ENCODE measurements around the gene LARP1. TPM values are rescaled to one million over a fixed set of nuclear protein-coding genes. Genes with fewer than 3 reads are reported as not detected.

LARP1 gene
- 42.4 and 56.7 TPM in 2 replicates for total RNA-seq

GRCh38 chr5:154755361-154756008 lies at the start of gene LARP1:
TSS of gene LARP1 (plus strand) at chr5:154755377. CDS start at chr5:154755758, 381 bp downstream.

GRCh38 chr5:154850255-154851062 lies 95.3 kb downstream of the LARP1 start, which contains the start of gene FAXDC2:
TSS of gene FAXDC2 (minus strand) at chr5:154850603. CDS start at chr5:154838178, 12,425 bp downstream.

GRCh38 chr5:154858297-154858971 lies 103.3 kb downstream of the LARP1 start, which contains the start of gene CNOT8:
TSS of gene CNOT8 (plus strand) at chr5:154858627. CDS start at chr5:154863279, 4,652 bp downstream.

Other genes with a start within 250 kb of the LARP1 start
- gene FAXDC2, start 95.2 kb downstream of the LARP1 start, total RNA-seq: 8.5 and 19.9 TPM in 2 replicates
- gene CNOT8, start 103.2 kb downstream of the LARP1 start, total RNA-seq: 60.3 and 66.1 TPM in 2 replicates
- gene GEMIN5, start 182.8 kb downstream of the LARP1 start, total RNA-seq: 13.8 and 14.7 TPM in 2 replicates
- gene MRPL22, start 185.7 kb downstream of the LARP1 start, total RNA-seq: 42.2 and 45.6 TPM in 2 replicates